ENCODE data around the gene SSR2.

Gene SSR2

GRCh38 chr1:156020293-156021092 lies at the start of gene SSR2:
Gene SSR2 (minus strand): TSS chr1:156020951. CDS start chr1:156020167, 784 bp downstream.
- peak; percentile 70 for DNase-seq (ENCODE audit: low read depth)

- DNase-seq (ENCODE audit: low read depth) = no peak
Measured at GRCh38 chr1:156070548-156070947, 49.8 kb upstream of the SSR2 start.

GRCh38 chr1:156069490-156070455 lies 49.0 kb upstream of the SSR2 start:
- DNase-seq (ENCODE audit: low read depth) = no peak

- DNase-seq (ENCODE audit: low read depth) = no peak
Measured at GRCh38 chr1:156067262-156067661, 46.5 kb upstream of the SSR2 start.

- DNase-seq (ENCODE audit: low read depth) = no peak
Measured at GRCh38 chr1:156065871-156066270, 45.1 kb upstream of the SSR2 start.

GRCh38 chr1:156065212-156065611 lies 44.5 kb upstream of the SSR2 start:
- no peak for DNase-seq (ENCODE audit: low read depth)

- no peak for DNase-seq (ENCODE audit: low read depth)
Measured at GRCh38 chr1:156064615-156065014, 43.9 kb upstream of the SSR2 start.

- DNase-seq (ENCODE audit: low read depth) = no peak
Measured at GRCh38 chr1:156063997-156064285, 43.2 kb upstream of the SSR2 start.

- no peak for DNase-seq (ENCODE audit: low read depth)
Measured at GRCh38 chr1:156062189-156062588, 41.4 kb upstream of the SSR2 start.

GRCh38 chr1:156060937-156061636 lies 40.3 kb upstream of the SSR2 start, which contains the start of gene RAB25:
Gene RAB25 (plus strand): TSS chr1:156061160. CDS start chr1:156061401, 241 bp downstream.
- DNase-seq (ENCODE audit: low read depth) = no peak

GRCh38 chr1:156056326-156056849 lies 35.6 kb upstream of the SSR2 start:
- DNase-seq (ENCODE audit: low read depth) = no peak

GRCh38 chr1:156055281-156056048 lies 34.7 kb upstream of the SSR2 start:
- DNase-seq (ENCODE audit: low read depth) = no peak

- DNase-seq (ENCODE audit: low read depth) = peak; percentile 94
Measured at GRCh38 chr1:156054500-156055280, 33.9 kb upstream of the SSR2 start, which contains the start of gene LAMTOR2. Gene LAMTOR2 (plus strand): TSS chr1:156054782. CDS start chr1:156054890, 108 bp downstream.

- peak; percentile 76 for DNase-seq (ENCODE audit: low read depth)
Measured at GRCh38 chr1:156053768-156054499, 33.2 kb upstream of the SSR2 start, which contains the start of gene UBQLN4. Gene UBQLN4 (minus strand): TSS chr1:156053798. CDS start chr1:156053701, 97 bp downstream.

GRCh38 chr1:156052862-156053767 lies 32.4 kb upstream of the SSR2 start:
- peak; percentile 49 for DNase-seq (ENCODE audit: low read depth)

- DNase-seq (ENCODE audit: low read depth) = no peak
Measured at GRCh38 chr1:156051011-156051725, 30.4 kb upstream of the SSR2 start.

GRCh38 chr1:156050376-156050775 lies 29.6 kb upstream of the SSR2 start:
- no peak for DNase-seq (ENCODE audit: low read depth)
